DMS53 treated with DMSO at 0.1 percent for 48 hours (cell line): Measurements from ENCODE around the gene DYRK1A.
"Not testable (repeated sequence)": the region's sequence is repeated elsewhere in the genome, so short reads cannot be mapped to it uniquely, and the experiment has no call there.

Experiments used
- DNase-seq: peaks from one replicate; lab custom pipeline; 2025; ENCODE audit not compliant: unreplicated experiment; lab: John Stamatoyannopoulos, UW

The DYRK1A gene

GRCh38 chr21:37546949-37547614, 180.5 kb downstream of the DYRK1A start:
- DNase-seq: no peak

GRCh38 chr21:37547615-37548200, 181.1 kb downstream of the DYRK1A start:
- no peak for DNase-seq

- DNase-seq: no peak
Measured at GRCh38 chr21:37548521-37548981, 182.0 kb downstream of the DYRK1A start.

- not testable (repeated sequence) for DNase-seq
Measured at GRCh38 chr21:37549730-37550129, 183.2 kb downstream of the DYRK1A start.

GRCh38 chr21:37550157-37550556, 183.6 kb downstream of the DYRK1A start:
- no peak for DNase-seq

- DNase-seq: no peak
Measured at GRCh38 chr21:37550618-37551330, 184.2 kb downstream of the DYRK1A start.

GRCh38 chr21:37551331-37551992, 184.9 kb downstream of the DYRK1A start:
- no peak for DNase-seq

GRCh38 chr21:37551993-37552355, 185.4 kb downstream of the DYRK1A start:
- no peak for DNase-seq

- no peak for DNase-seq
Measured at GRCh38 chr21:37552496-37553029, 186.0 kb downstream of the DYRK1A start.

- no peak for DNase-seq
Measured at GRCh38 chr21:37553078-37553481, 186.5 kb downstream of the DYRK1A start.

- no peak for DNase-seq
Measured at GRCh38 chr21:37554661-37555379, 188.2 kb downstream of the DYRK1A start.

GRCh38 chr21:37555672-37556261, 189.2 kb downstream of the DYRK1A start:
- no peak for DNase-seq

- no peak for DNase-seq
Measured at GRCh38 chr21:37557261-37557950, 190.8 kb downstream of the DYRK1A start.

GRCh38 chr21:37558676-37559211, 192.2 kb downstream of the DYRK1A start:
- no peak for DNase-seq

GRCh38 chr21:37560385-37560784, 193.8 kb downstream of the DYRK1A start:
- no peak for DNase-seq

- no peak for DNase-seq
Measured at GRCh38 chr21:37561506-37561905, 194.9 kb downstream of the DYRK1A start.

GRCh38 chr21:37561941-37562919, 195.7 kb downstream of the DYRK1A start:
- no peak for DNase-seq

- peak; percentile 10 for DNase-seq
Measured at GRCh38 chr21:37562920-37563640, 196.5 kb downstream of the DYRK1A start.
